Mesendoderm (in vitro differentiated cells): Measurements from ENCODE around the gene DOCK2.

Source experiments
- DNase-seq: peaks from one replicate; pipeline ENCODE4 v3.0.0; 2013
- H2AK5ac ChIP-seq: 2 replicates; pipeline ENCODE4 v1.6.1; 2013; ENCODE audit warnings: low read length, inconsistent platforms
- H2BK120ac ChIP-seq: 2 replicates; pipeline ENCODE4 v1.6.1; 2013; ENCODE audit warnings: low read depth, mild to moderate bottlenecking, low read length, moderate library complexity, mixed read lengths
- H2BK15ac ChIP-seq: replicated peaks from 2 replicates; pipeline ENCODE4 v1.6.1; 2013; ENCODE audit warnings: low read depth, mild to moderate bottlenecking, moderate library complexity
- H2BK5ac ChIP-seq: 2 replicates; pipeline ENCODE4 v1.6.1; 2013; ENCODE audit warnings: low read length, inconsistent platforms
- H3K18ac ChIP-seq: 2 replicates; pipeline ENCODE4 v1.6.1; 2013; ENCODE audit warnings: mild to moderate bottlenecking, low read length, mixed read lengths
- H3K23ac ChIP-seq: one replicate; pipeline ENCODE4 v1.6.1; 2013; ENCODE audit warnings: low read length
- H3K27ac ChIP-seq: 2 replicates; pipeline ENCODE4 v1.5.1; 2013; ENCODE audit warnings: low read depth, mild to moderate bottlenecking, inconsistent platforms, low read length, moderate library complexity
- H3K27me3 ChIP-seq: 2 replicates; pipeline ENCODE4 v1.6.1; 2013; ENCODE audit warnings: low read length, control low read depth, mild to moderate bottlenecking, inconsistent platforms; ENCODE audit not compliant: insufficient read depth, poor library complexity
- H3K36me3 ChIP-seq: 2 replicates; pipeline ENCODE4 v1.6.1; 2013; ENCODE audit warnings: low read length, inconsistent platforms; ENCODE audit not compliant: control insufficient read depth, insufficient read depth
- H3K4ac ChIP-seq: one replicate; pipeline ENCODE4 v1.6.1; 2013; ENCODE audit warnings: low read depth, mild to moderate bottlenecking, low read length, moderate library complexity
- H3K4me1 ChIP-seq: 2 replicates; pipeline ENCODE4 v1.6.1; 2013; ENCODE audit warnings: low read depth, low read length, inconsistent platforms; ENCODE audit not compliant: control insufficient read depth
- H3K4me2 ChIP-seq: 2 replicates; pipeline ENCODE4 v1.6.1; 2013; ENCODE audit warnings: low read length
- H3K4me3 ChIP-seq: 2 replicates; pipeline ENCODE4 v1.5.1; 2013; ENCODE audit warnings: mild to moderate bottlenecking, low read length
- H3K56ac ChIP-seq: one replicate; pipeline ENCODE4 v1.6.1; 2013; ENCODE audit warnings: low read length
- H3K79me1 ChIP-seq: 2 replicates; pipeline ENCODE4 v1.6.1; 2013; ENCODE audit warnings: low read length, inconsistent platforms
- H3K79me2 ChIP-seq: 2 replicates; pipeline ENCODE4 v1.6.1; 2013; ENCODE audit warnings: mild to moderate bottlenecking, low read length; ENCODE audit not compliant: control insufficient read depth, insufficient read depth
- H3K9ac ChIP-seq: 2 replicates; pipeline ENCODE4 v1.6.1; 2013; ENCODE audit warnings: low read length, inconsistent platforms
- H4K5ac ChIP-seq: one replicate; pipeline ENCODE4 v1.6.1; 2013; ENCODE audit warnings: low read length
- H4K8ac ChIP-seq: one replicate; pipeline ENCODE4 v1.6.1; 2013; ENCODE audit warnings: low read depth, mild to moderate bottlenecking, control low read depth, low read length, moderate library complexity
- WGBS: extraction: QIAGEN DNeasy Blood & Tissue Kit; methylation state at CpG from one replicate; pipeline ENCODE4 v1.1.7; 2013; ENCODE audit warnings: low lambda C conversion rate, missing lambda C conversion rate; ENCODE audit not compliant: insufficient coverage; ENCODE audit errors: extremely low coverage; 5-methylcytosine and 5-hydroxymethylcytosine counted together

The DOCK2 gene

DNA sequence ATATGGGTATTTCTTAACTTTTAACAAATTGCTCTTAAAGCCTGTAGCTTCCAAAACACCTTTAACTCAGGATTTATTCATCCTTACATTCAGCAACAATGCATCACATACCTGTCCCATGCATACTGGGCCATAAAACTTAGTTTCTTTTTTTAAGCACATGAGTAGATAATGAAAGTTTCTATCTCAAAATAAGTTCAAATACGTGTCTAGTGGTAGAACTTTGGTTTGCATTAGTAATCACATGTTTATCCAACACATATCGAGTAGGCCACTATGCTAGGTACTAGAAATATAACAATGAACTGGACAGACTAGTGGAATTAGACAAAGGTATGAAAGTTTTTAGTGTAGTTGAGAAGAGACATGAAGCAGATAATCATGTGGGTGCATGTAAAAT lies 99.6 kb downstream of the DOCK2 start:
- H2AK5ac ChIP-seq: no peak overlapping the region
- no peak overlapping the region for H2BK5ac ChIP-seq
- H3K9ac ChIP-seq: no peak overlapping the region
- no CpG with 5 or more reads among the region's 2 CpGs for WGBS
- no peak overlapping the region for H3K23ac ChIP-seq
- H3K79me2 ChIP-seq: no peaks in the 10 kb centered on the region
- no peaks in the 10 kb centered on the region for H3K79me1 ChIP-seq
- no peak overlapping the region for H4K5ac ChIP-seq
- no peak for DNase-seq
- H3K4ac ChIP-seq: no peak overlapping the region
- no peaks in the 10 kb centered on the region for H3K4me1 ChIP-seq
- H3K27me3 ChIP-seq: no peaks in the 10 kb centered on the region
- no peak overlapping the region for H3K18ac ChIP-seq
- H2BK120ac ChIP-seq: no peak overlapping the region
- no peak overlapping the region for H4K8ac ChIP-seq
- H3K27ac ChIP-seq: no peak overlapping the region
- H3K56ac ChIP-seq: no peak overlapping the region
- H3K36me3 ChIP-seq: no peaks in the 10 kb centered on the region
- H3K4me3 ChIP-seq: no peak overlapping the region
- H2BK15ac ChIP-seq: no peak overlapping the region
- no peak overlapping the region for H3K4me2 ChIP-seq

DNA sequence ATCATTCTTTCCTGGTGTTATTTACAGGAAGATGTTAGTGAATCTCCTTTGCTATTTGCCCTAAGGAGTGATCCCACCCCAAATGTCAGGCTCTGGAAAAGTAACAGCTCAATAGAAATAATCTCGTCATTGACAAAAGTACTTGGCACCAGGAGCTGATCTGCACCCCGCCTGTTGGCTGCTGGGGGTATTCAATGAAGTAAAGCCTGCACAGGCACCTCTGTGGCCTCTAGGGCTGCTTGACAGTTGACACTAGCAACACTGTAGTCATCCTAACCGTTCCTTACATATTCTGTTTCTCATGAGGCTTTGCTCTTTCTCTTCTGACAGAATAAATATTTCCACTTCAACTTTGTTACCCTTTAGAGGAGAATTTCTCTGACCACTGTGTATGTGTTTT lies 103.4 kb downstream of the DOCK2 start:
- no peak overlapping the region for H3K4me2 ChIP-seq
- DNase-seq: peak; percentile 40
- WGBS: no CpG with 5 or more reads among the region's 3 CpGs

DNA sequence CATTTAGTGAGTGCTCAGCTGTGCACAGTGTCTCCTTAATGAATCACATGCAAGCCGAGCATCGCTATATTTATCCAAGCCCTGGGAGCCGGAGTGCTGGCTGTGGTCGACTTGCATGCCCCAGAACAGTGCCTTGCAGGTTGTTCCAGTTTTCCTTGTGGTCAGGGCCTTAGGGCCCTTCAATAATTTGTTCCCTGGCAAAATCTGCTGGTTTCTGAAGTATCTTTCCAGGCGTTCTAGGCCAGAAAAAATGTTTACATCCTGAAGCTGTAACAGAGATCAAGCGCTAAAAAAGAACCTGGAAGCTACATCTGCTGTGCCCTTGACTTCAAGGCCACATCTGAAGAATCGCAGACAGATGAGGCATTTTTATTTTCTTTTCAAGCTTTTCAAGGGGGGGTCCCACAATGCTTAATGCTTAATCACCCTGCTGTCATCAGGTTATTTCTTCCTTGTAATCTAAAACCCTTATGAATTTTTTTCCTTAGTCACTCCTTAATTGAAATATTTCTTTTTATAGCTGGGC lies 105.8 kb downstream of the DOCK2 start:
- no peak overlapping the region for H4K5ac ChIP-seq
- H3K4me3 ChIP-seq: no peak overlapping the region
- no peak overlapping the region for H3K23ac ChIP-seq
- no peak overlapping the region for H2BK5ac ChIP-seq
- no peak overlapping the region for H3K9ac ChIP-seq
- H3K18ac ChIP-seq: no peak overlapping the region
- no CpG with 5 or more reads among the region's 7 CpGs for WGBS
- no peak overlapping the region for H3K56ac ChIP-seq
- H2BK120ac ChIP-seq: no peak overlapping the region
- no peak overlapping the region for H4K8ac ChIP-seq
- no peak for DNase-seq
- no peaks in the 10 kb centered on the region for H3K79me2 ChIP-seq
- H2AK5ac ChIP-seq: no peak overlapping the region
- no peak overlapping the region for H3K4me2 ChIP-seq
- H3K79me1 ChIP-seq: no peaks in the 10 kb centered on the region
- no peaks in the 10 kb centered on the region for H3K27me3 ChIP-seq
- H3K36me3 ChIP-seq: no peaks in the 10 kb centered on the region
- peaks cover 16% of the 10 kb centered on the region for H3K4me1 ChIP-seq
- no peak overlapping the region for H2BK15ac ChIP-seq
- H3K27ac ChIP-seq: no peak overlapping the region
- no peak overlapping the region for H3K4ac ChIP-seq

More for the DNA sequence above, 103.4 kb downstream of the DOCK2 start:
- Histone ChIP-seq H2BK5ac (no peak overlapping the region), H2AK5ac (no peak overlapping the region), H3K23ac (no peak overlapping the region), H3K27me3 (no peaks in the 10 kb centered on the region), H3K9ac (no peak overlapping the region), H3K27ac (no peak overlapping the region), H3K56ac (no peak overlapping the region), H3K36me3 (no peaks in the 10 kb centered on the region), H2BK120ac (no peak overlapping the region), H3K18ac (no peak overlapping the region), H3K79me2 (no peaks in the 10 kb centered on the region), H4K5ac (no peak overlapping the region), H3K4me3 (no peak overlapping the region), H2BK15ac (no peak overlapping the region), H4K8ac (no peak overlapping the region), H3K79me1 (no peaks in the 10 kb centered on the region), H3K4ac (no peak overlapping the region), H3K4me1 (peaks cover 8% of the 10 kb centered on the region)

DNA sequence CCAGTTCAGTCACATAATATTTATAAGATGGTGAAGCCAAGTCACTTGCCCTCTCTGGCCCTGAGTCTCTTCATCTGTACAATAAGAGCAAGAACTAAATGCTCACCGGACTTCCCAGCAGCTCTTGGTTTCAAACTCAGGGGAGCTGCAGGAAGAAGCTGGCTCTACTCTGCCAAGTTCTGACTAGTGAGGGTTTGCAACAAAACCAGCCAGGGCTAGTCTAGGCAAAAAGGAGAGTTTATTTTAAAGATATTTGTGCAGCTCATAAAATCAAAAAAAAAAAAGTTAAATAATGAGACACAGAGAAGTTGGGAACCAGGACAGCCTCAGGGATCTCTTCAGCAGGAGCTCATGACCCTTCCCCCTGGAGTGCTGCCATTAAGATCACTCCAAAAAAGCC lies 107.3 kb downstream of the DOCK2 start:
- Histone ChIP-seq H3K18ac (no peak overlapping the region), H3K9ac (no peak overlapping the region), H3K36me3 (no peaks in the 10 kb centered on the region), H2BK15ac (no peak overlapping the region), H3K27ac (no peak overlapping the region), H2BK120ac (peak overlapping the region; percentile 52), H3K4me2 (no peak overlapping the region), H3K27me3 (no peaks in the 10 kb centered on the region), H3K4ac (no peak overlapping the region), H4K8ac (no peak overlapping the region), H3K56ac (no peak overlapping the region), H2BK5ac (no peak overlapping the region), H3K4me1 (peaks cover 16% of the 10 kb centered on the region), H3K79me1 (no peaks in the 10 kb centered on the region), H2AK5ac (no peak overlapping the region), H3K4me3 (no peak overlapping the region), H3K23ac (no peak overlapping the region), H3K79me2 (no peaks in the 10 kb centered on the region), H4K5ac (no peak overlapping the region)
- WGBS: no CpG with 5 or more reads among the region's 1 CpG
- DNase-seq: no peak

DNA sequence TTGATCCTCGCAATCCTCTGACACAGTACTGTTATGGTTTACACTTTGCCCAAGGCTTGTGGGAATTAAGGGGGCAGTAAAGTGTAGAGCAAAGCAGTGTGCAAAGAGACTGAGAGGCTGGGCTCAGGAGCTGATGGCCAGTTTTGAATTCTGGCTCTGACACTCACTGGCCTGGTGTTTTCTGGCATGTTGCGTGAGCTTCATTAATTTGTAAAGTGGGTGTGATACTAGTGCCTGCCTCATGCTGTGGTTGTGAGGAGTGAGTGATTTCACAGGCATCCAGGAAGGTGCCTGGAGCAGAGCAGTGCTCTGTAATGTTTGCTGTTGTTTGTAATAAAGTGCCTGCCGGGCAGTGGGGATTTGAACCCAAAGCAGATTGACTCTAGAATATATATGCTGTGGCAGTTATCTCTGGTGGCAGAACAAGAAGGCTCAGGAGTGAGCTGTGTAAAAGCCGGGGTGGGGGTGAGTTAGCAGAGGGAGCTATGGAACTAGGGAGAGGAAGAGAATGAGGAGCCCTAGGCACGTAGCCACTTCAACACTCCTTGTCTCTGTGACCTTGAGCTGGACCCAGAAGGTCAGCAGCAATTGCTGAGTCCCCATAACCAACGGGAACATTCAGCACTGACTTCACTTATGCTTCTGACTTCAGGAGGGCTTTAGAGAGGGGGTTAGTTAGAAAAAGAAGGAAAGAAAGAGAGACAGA lies 108.5 kb downstream of the DOCK2 start:
- Histone ChIP-seq H2AK5ac (no peak overlapping the region), H3K23ac (no peak overlapping the region)

More for the DNA sequence above, 108.5 kb downstream of the DOCK2 start:
- H4K8ac ChIP-seq: no peak overlapping the region
- H3K27me3 ChIP-seq: no peaks in the 10 kb centered on the region
- H3K79me2 ChIP-seq: no peaks in the 10 kb centered on the region
- no peak overlapping the region for H2BK120ac ChIP-seq
- peak overlapping the region; percentile 20 for H3K9ac ChIP-seq
- H3K4me3 ChIP-seq: no peak overlapping the region
- no peaks in the 10 kb centered on the region for H3K36me3 ChIP-seq
- H3K18ac ChIP-seq: no peak overlapping the region
- DNase-seq: peak; percentile 87
- H2BK5ac ChIP-seq: peak overlapping the region; percentile 15
- WGBS: no CpG with 5 or more reads among the region's 6 CpGs
- no peak overlapping the region for H4K5ac ChIP-seq
- peak overlapping the region; percentile 22 for H3K4ac ChIP-seq
- H3K27ac ChIP-seq: no peak overlapping the region
- H2BK15ac ChIP-seq: no peak overlapping the region
- H3K4me2 ChIP-seq: no peak overlapping the region
- no peaks in the 10 kb centered on the region for H3K79me1 ChIP-seq
- peaks cover 19% of the 10 kb centered on the region for H3K4me1 ChIP-seq
- peak overlapping the region; percentile 26 for H3K56ac ChIP-seq
